Measurements from ENCODE around the gene OVOL3. TPM values are rescaled to one million over a fixed set of nuclear protein-coding genes. Genes with fewer than 3 reads are reported as not detected.
"Not testable (repeated sequence)": the region's sequence is repeated elsewhere in the genome, so short reads cannot be mapped to it uniquely, and the experiment has no call there.

Gene OVOL3
- total RNA-seq, 3 donors from 2014 or later, result not detected

- Histone ChIP-seq H3K4me3 (peak overlapping the region; percentile 35 to 71 (median 53)), H3K4me1 (peaks cover 0 to 5% of the 10 kb centered on the region in 2 donors), H3K27ac (peak overlapping the region; percentile 91 to 95), H3K9me3 (no peaks in the 10 kb centered on the region), H3K27me3 (no peaks in the 10 kb centered on the region), H3K36me3 (no peaks in the 10 kb centered on the region)
- TF ChIP-seq POLR2AphosphoS5 (IDR thresholded peaks at IDR 0.05), result no peak
- TF ChIP-seq CTCF (IDR thresholded peaks at IDR 0.05), result no peak
- DNase-seq (ENCODE audit: low spot score in 2 of 2), result no peak
- intact Hi-C loops (cut with DNase I; ENCODE audit: low total_unique reads), result loop anchor here (10.0 kb wide), 1 partner anchor 46 kb away; no protein-coding TSS in a partner anchor
These were observed 17.4 kb downstream of the OVOL3 start for GRCh38 chr19:36128392-36128736.

DNA sequence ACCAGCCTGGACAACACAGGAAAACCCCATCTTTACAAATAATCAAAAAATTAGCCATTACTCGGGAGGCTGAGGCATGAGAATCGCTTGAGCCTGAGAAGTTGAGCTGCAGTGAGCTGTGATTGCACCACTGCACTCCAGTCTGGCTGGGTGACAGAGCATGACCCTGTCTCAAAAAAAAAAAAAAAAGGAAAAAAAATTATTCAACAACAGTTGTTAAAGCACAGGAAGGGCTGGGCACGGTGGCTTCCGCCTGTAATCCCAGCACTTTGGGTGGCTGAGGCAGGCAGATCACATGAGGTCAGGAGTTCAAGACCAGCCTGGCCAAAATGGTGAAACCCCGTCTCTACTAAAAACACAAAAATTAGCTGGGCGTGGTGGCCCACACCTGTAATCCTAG lies 20.3 kb downstream of the OVOL3 start:
- H3K27ac ChIP-seq, result peak overlapping the region in 1 of 2 donors; percentile 23
- H3K4me3 ChIP-seq; H3K27me3 ChIP-seq; H3K9me3 ChIP-seq; intact Hi-C loops (cut with DNase I; ENCODE audit: low total_unique reads); H3K4me1 ChIP-seq; H3K36me3 ChIP-seq; DNase-seq (ENCODE audit: low spot score in 2 of 2): not testable (repeated sequence)

DNA sequence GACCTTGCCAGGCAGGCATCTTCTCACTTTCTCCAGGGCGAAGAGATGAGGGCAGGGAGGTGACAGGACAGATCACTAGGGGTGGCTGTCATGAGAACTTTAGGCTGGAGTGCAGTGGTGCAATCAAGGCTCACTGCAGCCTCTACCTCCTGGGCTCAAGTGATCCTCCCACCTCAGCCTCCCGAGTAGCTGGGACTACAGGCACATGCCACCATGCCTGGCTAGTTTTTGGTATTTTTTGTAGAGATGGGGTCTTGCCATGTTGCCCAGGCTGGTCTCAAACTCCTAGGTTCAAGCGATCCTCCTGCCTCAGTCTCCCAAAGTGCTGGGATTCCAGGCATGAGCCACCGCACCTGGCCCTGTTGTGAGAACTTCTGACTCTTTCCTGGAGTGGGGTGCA lies 23.9 kb downstream of the OVOL3 start:
- DNase-seq (ENCODE audit: low spot score in 2 of 2); H3K9me3 ChIP-seq; intact Hi-C loops (cut with DNase I; ENCODE audit: low total_unique reads); H3K4me1 ChIP-seq; H3K4me3 ChIP-seq; H3K27me3 ChIP-seq; H3K36me3 ChIP-seq: not testable (repeated sequence)
- H3K27ac ChIP-seq, result peak overlapping the region; percentile 19 to 92

- peak; percentile 82 to 92 for DNase-seq (ENCODE audit: low spot score in 2 of 2)
- peaks cover 0 to 4% of the 10 kb centered on the region in 2 donors for H3K4me1 ChIP-seq
- H3K4me3 ChIP-seq, result peak overlapping the region in 2 of 3 donors; percentile 10 to 18
These were observed 26.2 kb downstream of the OVOL3 start for GRCh38 chr19:36136964-36137686.

DNA sequence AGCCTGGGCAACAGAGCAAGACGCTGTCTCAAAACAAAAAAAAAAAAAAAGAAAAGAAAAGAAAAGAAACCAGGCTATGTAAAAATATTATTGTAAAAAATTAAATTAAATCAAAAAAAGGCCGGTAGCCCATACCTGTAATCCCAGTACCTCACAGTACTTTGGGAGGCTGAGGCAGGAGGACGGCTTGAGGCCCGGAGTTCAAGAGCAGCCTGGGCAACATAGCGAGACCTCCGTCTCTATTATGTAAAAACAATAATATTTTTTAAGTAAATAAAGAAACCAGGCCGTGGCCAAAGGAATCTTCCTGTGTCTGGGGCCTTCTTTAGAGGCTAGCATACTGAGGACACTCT lies 28.2 kb downstream of the OVOL3 start:
- intact Hi-C loops (cut with DNase I; ENCODE audit: low total_unique reads), result no loop called here
- H3K27me3 ChIP-seq, result no peaks in the 10 kb centered on the region
- H3K27ac ChIP-seq, result peak overlapping the region; percentile 97 to 100
- H3K36me3 ChIP-seq, result no peaks in the 10 kb centered on the region
- peak overlapping the region; percentile 87 to 96 (median 89) for H3K4me3 ChIP-seq
- DNase-seq (ENCODE audit: low spot score in 2 of 2), result no peak
- TF ChIP-seq POLR2A (IDR thresholded peaks at IDR 0.05), result no peak
- no peak for TF ChIP-seq CTCF (IDR thresholded peaks at IDR 0.05)
- TF ChIP-seq POLR2AphosphoS5 (IDR thresholded peaks at IDR 0.05), result no peak
- no peaks in the 10 kb centered on the region for H3K9me3 ChIP-seq
- peaks cover 0 to 4% of the 10 kb centered on the region in 2 donors for H3K4me1 ChIP-seq

More at GRCh38 chr19:36136964-36137686, 26.2 kb downstream of the OVOL3 start:
- H3K9me3 ChIP-seq, result no peaks in the 10 kb centered on the region
- no peaks in the 10 kb centered on the region for H3K27me3 ChIP-seq
- H3K27ac ChIP-seq, result peak overlapping the region; percentile 87 to 92
- intact Hi-C loops (cut with DNase I; ENCODE audit: low total_unique reads), result no loop called here
- H3K36me3 ChIP-seq, result no peaks in the 10 kb centered on the region
- TF ChIP-seq POLR2AphosphoS5 (IDR thresholded peaks at IDR 0.05) (peak; percentile 37 to 66 (median 47)), CTCF (IDR thresholded peaks at IDR 0.05) (no peak), POLR2A (IDR thresholded peaks at IDR 0.05) (no peak)

GRCh38 chr19:36139473-36140303 lies 28.7 kb downstream of the OVOL3 start, which contains the start of gene CAPNS1:
Gene CAPNS1 (plus strand): TSS chr19:36140066. CDS start chr19:36141012, 946 bp downstream.
- Histone ChIP-seq H3K9me3 (no peaks in the 10 kb centered on the region), H3K27me3 (no peaks in the 10 kb centered on the region), H3K36me3 (no peaks in the 10 kb centered on the region), H3K4me1 (peaks cover 0 to 4% of the 10 kb centered on the region in 2 donors), H3K4me3 (peak within 1 kb of the TSS; percentile 87 to 96 (median 89)), H3K27ac (peak within 1 kb of the TSS; percentile 97 to 100)
- intact Hi-C loops (cut with DNase I; ENCODE audit: low total_unique reads), result loop anchor here (5.0 kb wide), 1 partner anchor 872 kb away; the partner anchor contains the start of gene USF2
- TF ChIP-seq POLR2A (IDR thresholded peaks at IDR 0.05) (peak; percentile 91), POLR2AphosphoS5 (IDR thresholded peaks at IDR 0.05) (peak; percentile 61 to 93 (median 80)), CTCF (IDR thresholded peaks at IDR 0.05) (no peak)
- peak; percentile 95 to 96 for DNase-seq (ENCODE audit: low spot score in 2 of 2)

Measured in breast epithelium (tissue), 4 donors.